ENCODE results near the gene SMO.

GRCh38 chr7:129157651-129158050 is 30.8 kb upstream of the SMO start:
- no peak for TF ChIP-seq GATA2 (IDR thresholded peaks at IDR 0.05; ENCODE audit: low read depth, low read length)
- no peak for TF ChIP-seq GATA3 (IDR thresholded peaks at IDR 0.05; ENCODE audit: low read depth, low read length)
